Measurements from ENCODE around the gene AMT.

Gene AMT

DNA sequence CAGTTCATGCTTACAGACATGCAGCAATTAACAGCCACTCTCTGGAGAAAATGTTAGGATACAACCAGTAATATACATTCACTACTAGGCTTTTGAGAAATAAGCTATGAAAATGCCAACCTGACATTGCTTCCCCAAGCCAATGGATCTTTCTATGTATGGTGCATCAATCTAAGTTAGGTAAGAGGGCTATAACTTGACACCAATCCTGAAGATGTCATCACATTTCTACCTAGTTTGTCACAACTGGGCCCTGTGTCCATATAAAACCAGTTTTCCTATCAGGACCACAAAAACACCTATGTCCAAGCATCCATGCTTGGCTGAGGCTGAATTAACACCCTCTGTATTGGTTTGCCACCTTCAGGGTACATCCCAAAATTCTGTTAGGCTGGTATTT, 50.3 kb downstream of the AMT start:
- Mint-ChIP-seq H3K4me1 (peaks cover 10% of the 10 kb centered on the region), H3K4me3 (no peak overlapping the region), H3K9me3 (peaks cover 3% of the 10 kb centered on the region), H3K27me3 (ENCODE audit: low read depth, poor library complexity) (peaks cover 3% of the 10 kb centered on the region), H3K36me3 (ENCODE audit: low read depth) (peaks cover 73% of the 10 kb centered on the region), H3K27ac (peak overlapping the region; percentile 85)
- TF ChIP-seq, protein P1, sequence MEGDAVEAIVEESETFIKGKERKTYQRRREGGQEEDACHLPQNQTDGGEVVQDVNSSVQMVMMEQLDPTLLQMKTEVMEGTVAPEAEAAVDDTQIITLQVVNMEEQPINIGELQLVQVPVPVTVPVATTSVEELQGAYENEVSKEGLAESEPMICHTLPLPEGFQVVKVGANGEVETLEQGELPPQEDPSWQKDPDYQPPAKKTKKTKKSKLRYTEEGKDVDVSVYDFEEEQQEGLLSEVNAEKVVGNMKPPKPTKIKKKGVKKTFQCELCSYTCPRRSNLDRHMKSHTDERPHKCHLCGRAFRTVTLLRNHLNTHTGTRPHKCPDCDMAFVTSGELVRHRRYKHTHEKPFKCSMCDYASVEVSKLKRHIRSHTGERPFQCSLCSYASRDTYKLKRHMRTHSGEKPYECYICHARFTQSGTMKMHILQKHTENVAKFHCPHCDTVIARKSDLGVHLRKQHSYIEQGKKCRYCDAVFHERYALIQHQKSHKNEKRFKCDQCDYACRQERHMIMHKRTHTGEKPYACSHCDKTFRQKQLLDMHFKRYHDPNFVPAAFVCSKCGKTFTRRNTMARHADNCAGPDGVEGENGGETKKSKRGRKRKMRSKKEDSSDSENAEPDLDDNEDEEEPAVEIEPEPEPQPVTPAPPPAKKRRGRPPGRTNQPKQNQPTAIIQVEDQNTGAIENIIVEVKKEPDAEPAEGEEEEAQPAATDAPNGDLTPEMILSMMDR (IDR thresholded peaks at IDR 0.05) = no peak
- DNase-seq = no peak

DNA sequence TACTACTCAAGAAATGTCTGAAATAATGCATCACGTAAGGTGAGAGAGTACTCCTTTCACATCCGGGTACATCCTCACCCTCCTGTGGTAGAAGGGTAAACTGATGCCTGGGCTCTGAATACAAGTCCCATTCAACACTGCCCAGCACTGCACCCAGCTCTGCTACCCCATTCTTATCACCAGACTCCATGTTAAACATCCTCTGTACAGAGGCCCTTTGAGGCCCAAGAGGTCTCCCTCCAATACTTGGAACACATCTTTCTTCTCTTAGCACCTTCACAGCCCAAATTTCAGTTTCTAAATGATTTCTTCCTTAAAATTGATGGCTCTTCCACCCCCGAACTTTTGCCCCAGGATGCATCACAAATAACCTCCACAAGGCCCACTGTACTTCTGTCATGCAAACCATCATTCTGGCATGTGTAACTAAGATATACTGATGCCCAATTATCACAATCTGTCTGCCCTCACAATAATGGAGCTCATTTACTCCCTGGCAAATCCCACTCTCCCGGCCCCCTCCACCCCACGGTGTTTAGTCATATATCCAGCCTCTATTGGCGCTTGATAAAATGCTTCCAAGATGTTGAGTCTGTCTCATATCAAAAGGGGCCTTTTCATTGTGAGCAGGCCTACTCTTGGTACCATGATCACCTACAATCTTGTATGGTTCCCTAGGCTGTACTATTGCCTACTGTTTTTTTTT, 51.5 kb downstream of the AMT start:
- Mint-ChIP-seq H3K27ac (peak overlapping the region; percentile 43), H3K4me3 (no peak overlapping the region), H3K27me3 (ENCODE audit: low read depth, poor library complexity) (peaks cover 5% of the 10 kb centered on the region), H3K36me3 (ENCODE audit: low read depth) (peaks cover 80% of the 10 kb centered on the region), H3K4me1 (peaks cover 10% of the 10 kb centered on the region), H3K9me3 (no peaks in the 10 kb centered on the region)
- no peak for DNase-seq
- TF ChIP-seq, protein P1 (IDR thresholded peaks at IDR 0.05) = no peak

Data from nephron progenitor cell (in vitro differentiated cells).